H54 (cell line): ENCODE measurements around the gene PCDHGB7.
"Not testable (repeated sequence)": the region's sequence is repeated elsewhere in the genome, so short reads cannot be mapped to it uniquely, and the experiment has no call there.

Experiments used
- DNase-seq: peaks from one replicate; pipeline ENCODE4 v3.0.0; 2011; ENCODE audit warnings: low spot score, mixed read lengths; ENCODE audit not compliant: insufficient read length
- FAIRE-seq: peaks from 3 replicates; lab custom pipeline; 2011; peaks lifted over from hg19 to GRCh38; lab: Jason Lieb, UNC
- POLR2A ChIP-seq: IDR thresholded peaks from 2 replicates; pipeline ENCODE4 v1.6.1; 2011; ENCODE audit warnings: low read depth, mild to moderate bottlenecking, low read length

Gene PCDHGB7

DNA sequence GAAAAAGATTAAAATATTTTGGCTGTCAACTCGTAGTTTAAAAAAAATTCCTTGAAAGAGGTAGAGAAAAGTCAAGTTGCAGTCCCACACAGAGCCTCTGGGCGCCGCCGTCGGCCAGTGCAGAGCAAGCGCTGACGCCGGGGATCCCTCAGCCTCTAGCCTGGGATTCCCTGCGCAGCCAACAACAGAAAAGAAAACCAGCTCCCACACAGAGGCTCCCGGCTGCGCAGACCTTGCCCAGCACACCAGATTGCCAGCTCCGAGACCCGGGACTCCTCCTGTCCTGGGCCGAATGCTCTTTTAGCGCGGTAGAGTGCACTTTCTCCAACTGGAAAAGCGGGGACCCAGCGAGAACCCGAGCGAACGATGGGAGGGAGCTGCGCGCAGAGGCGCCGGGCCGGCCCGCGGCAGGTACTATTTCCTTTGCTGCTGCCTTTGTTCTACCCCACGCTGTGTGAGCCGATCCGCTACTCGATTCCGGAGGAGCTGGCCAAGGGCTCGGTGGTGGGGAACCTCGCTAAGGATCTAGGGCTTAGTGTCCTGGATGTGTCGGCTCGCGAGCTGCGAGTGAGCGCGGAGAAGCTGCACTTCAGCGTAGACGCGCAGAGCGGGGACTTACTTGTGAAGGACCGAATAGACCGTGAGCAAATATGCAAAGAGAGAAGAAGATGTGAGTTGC lies at the start of gene PCDHGB7:
Gene PCDHGB7 (plus strand): TSS at position 184 of the 679 bp plus-strand sequence. CDS start 183 bp downstream, at position 367.
- DNase-seq = peak; percentile 64
- FAIRE-seq = not testable (repeated sequence)

DNA sequence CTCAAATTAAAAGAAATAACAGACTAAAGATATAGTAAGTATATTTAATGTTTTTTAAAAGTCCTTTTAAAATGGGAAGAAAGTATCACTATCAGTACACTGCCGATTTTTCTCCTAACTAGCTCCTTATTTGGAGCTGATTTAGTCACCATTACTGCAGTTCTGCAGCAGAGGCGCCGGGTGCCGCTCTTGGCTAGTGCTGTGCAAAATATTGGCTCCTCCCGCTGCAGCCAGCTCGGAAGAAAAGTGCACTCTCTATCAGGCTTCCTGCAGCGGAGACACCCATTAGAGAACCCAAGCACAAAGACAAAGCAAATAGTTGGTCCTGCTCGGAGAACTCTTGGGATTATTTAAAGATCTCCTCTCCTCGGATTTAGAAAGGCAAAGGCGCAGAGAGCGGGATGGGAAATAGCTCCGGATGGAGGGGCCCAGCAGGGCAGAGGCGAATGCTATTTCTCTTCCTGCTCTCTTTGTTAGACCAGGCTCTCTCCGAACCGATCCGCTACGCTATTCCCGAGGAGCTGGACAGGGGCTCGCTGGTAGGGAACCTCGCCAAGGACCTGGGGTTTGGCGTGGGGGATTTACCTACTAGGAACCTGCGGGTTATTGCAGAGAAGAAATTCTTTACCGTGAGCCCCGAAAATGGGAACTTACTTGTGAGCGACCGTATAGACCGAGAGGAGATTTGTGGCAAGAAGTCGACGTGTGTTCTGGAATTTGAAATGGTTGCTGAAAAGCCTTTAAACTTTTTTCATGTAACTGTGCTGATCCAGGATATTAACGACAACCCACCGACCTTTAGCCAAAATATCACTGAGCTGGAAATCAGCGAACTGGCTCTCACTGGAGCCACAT lies 47.3 kb upstream of the PCDHGB7 start, which contains the start of gene PCDHGB3:
Gene PCDHGB3 (plus strand): TSS at position 249 of the 855 bp plus-strand sequence. CDS start 153 bp downstream, at position 402.
- FAIRE-seq (no peak), DNase-seq (peak; percentile 38)
- no peak for TF ChIP-seq POLR2A

DNA sequence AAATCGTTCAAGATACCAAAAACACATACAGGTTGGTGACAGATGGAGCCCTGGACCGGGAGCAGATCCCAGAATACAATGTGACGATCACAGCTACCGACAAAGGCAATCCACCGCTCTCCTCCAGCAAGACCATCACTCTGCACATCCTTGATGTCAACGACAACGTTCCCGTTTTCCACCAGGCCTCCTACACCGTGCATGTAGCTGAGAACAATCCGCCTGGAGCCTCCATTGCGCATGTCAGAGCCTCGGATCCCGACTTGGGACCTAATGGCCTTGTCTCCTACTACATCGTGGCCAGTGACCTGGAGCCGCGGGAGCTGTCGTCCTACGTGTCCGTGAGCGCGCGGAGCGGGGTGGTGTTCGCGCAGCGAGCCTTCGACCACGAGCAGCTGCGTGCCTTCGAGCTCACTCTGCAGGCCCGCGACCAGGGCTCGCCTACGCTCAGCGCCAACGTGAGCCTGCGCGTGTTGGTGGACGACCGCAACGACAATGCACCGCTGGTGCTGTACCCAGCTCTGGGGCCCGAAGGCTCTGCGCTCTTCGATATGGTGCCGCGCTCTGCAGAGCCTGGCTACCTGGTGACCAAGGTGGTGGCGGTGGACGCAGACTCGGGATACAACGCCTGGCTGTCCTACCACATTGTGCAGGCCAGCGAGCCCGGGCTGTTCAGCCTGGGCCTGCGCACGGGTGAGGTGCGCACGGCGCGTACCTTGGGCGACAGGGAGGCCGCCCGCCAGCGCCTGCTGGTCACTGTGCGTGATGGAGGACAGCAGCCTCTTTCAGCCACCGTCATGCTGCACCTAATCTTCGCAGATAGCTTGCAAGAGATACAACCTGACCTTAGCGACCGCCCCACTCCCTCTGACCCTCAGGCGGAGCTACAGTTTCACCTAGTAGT lies 45.7 kb upstream of the PCDHGB7 start:
- DNase-seq (no peak), FAIRE-seq (no peak)
- no peak for TF ChIP-seq POLR2A

DNA sequence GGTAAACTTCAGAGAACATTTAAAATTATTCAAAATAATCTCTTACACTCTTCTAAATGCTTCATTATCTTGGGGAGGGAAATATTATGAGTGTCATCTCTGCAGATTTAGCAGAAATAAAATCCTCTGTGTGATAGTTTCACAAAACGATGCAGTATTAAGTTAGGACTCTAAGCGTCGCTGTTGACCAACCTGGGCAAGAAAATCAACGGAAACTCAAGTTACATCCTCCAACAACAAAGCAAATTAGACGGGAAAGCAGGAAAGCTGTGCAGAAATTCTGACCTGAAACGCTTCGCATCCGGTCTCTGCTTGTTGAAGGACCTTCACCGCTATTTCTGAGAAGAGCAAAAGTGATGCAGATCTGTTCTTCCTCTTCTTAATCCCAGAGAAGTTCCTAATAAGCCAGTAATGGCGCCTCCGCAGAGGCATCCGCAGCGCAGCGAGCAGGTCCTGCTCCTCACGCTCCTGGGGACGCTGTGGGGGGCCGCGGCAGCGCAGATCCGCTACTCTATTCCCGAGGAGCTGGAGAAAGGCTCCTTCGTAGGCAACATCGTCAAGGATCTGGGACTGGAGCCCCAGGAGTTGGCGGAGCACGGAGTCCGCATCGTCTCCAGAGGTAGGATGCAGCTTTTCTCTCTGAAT lies 43.7 kb upstream of the PCDHGB7 start, which contains the start of gene PCDHGA6:
Gene PCDHGA6 (plus strand): TSS at position 219 of the 645 bp plus-strand sequence. CDS start 193 bp downstream, at position 412.
- no peak for DNase-seq
- FAIRE-seq = no peak
- no peak for TF ChIP-seq POLR2A

DNA sequence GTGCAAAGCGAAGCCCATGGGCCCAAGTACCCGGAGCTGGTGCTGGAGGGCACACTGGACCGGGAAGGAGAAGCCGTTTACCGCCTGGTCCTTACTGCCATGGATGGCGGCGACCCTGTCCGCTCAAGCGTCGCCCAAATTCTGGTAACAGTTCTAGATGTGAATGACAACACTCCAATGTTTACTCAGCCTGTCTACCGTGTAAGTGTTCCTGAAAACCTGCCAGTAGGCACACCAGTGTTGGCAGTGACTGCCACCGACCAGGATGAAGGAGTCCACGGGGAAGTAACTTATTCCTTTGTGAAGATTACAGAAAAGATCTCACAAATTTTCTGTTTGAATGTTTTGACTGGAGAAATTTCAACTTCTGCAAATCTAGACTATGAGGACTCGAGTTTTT lies 42.9 kb upstream of the PCDHGB7 start:
- FAIRE-seq (no peak), DNase-seq (no peak)
- no peak for TF ChIP-seq POLR2A

DNA sequence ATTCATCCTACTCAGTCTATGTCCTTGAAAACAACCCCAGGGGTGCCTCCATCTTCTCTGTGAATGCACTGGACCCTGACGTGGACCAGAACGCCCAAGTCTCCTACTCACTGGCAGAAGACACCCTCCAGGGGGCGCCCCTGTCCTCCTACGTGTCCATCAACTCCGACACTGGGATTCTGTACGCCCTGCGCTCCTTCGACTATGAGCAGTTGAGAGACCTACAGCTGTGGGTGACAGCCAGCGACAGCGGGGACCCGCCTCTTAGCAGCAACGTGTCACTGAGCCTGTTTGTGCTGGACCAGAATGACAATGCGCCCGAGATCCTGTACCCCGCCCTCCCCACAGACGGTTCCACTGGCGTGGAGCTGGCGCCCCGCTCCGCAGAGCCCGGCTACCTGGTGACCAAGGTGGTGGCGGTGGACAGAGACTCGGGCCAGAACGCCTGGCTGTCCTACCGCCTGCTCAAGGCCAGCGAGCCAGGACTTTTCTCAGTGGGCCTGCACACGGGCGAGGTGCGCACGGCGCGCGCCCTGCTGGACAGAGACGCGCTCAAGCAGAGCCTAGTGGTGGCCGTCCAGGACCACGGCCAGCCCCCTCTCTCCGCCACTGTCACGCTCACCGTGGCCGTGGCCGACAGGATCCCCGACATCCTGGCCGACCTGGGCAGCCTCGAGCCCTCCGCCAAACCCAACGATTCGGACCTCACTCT lies 41.9 kb upstream of the PCDHGB7 start:
- not testable (repeated sequence) for DNase-seq, FAIRE-seq

DNA sequence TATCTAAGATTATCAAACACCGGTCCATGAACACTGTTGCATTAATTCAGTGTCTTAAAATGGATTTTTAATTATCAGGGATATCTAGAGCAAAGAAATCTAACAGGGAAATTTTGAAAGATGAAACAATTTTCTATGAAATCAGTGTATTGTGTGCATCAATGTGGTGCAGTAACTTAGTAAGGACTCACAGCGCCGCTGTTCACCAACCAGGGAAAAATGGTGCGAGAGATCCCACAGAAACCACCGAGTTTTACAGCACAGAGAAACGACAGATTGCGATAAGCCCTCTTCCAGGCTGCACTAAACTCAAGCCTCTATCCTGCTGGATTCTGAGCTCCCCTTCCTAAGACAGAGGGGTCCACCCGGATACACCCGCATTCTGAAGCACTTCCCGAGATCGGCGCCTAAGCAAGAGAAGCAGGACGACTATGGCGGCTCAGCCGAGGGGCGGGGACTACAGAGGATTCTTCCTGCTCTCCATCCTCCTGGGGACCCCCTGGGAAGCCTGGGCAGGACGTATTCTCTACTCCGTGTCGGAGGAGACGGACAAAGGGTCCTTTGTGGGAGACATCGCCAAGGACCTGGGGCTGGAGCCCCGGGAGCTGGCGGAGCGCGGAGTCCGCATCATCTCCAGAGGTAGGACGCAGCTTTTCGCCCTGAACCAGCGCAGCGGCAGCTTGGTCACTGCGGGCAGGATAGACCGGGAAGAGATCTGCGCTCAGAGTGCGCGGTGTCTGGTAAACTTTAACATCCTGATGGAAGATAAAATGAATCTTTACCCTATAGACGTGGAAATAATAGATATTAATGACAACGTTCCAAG lies 34.8 kb upstream of the PCDHGB7 start, which contains the start of gene PCDHGA7:
Gene PCDHGA7 (plus strand): TSS at position 274 of the 826 bp plus-strand sequence. CDS start 158 bp downstream, at position 432.
- FAIRE-seq = no peak
- no peak for DNase-seq

DNA sequence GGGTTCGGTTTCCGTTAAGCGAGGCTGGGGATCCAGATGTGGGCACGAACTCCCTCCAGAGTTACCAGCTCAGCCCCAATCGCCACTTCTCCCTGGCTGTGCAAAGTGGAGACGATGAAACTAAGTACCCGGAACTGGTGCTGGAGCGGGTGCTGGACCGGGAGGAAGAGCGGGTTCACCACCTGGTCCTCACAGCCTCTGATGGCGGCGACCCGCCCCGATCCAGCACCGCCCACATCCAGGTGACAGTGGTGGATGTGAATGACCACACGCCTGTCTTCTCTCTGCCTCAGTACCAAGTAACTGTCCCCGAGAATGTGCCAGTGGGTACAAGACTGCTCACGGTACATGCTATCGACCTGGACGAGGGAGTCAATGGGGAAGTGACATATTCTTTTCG lies 34.1 kb upstream of the PCDHGB7 start:
- FAIRE-seq = no peak
- TF ChIP-seq POLR2A = no peak
- no peak for DNase-seq

More for the DNA sequence above, 34.8 kb upstream of the PCDHGB7 start, which contains the start of gene PCDHGA7:
- TF ChIP-seq POLR2A = no peak

DNA sequence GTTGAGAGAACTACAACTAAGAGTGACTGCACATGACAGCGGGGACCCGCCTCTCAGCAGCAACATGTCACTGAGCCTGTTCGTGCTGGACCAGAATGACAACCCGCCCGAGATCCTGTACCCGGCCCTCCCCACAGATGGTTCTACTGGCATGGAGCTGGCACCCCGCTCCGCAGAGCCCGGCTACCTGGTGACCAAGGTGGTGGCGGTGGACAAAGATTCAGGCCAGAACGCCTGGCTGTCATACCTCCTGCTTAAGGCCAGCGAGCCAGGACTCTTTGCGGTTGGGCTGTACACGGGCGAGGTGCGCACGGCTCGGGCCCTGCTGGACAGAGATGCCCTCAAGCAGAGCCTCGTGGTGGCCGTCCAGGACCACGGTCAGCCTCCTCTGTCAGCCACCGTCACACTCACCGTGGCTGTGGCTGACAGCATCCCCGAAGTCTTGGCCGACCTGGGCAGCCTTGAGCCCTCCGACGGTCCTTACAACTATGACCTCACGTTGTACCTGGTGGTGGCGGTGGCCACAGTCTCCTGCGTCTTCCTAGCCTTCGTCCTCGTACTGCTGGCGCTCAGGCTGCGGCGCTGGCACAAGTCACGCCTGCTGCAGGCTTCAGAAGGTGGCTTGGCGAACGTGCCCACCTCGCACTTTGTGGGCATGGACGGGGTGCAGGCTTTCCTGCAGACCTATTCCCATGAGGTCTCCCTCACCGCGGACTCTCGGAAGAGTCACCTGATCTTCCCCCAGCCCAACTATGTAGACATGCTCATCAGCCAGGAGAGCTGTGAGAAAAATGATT lies 32.8 kb upstream of the PCDHGB7 start:
- FAIRE-seq = no peak
- DNase-seq = no peak

DNA sequence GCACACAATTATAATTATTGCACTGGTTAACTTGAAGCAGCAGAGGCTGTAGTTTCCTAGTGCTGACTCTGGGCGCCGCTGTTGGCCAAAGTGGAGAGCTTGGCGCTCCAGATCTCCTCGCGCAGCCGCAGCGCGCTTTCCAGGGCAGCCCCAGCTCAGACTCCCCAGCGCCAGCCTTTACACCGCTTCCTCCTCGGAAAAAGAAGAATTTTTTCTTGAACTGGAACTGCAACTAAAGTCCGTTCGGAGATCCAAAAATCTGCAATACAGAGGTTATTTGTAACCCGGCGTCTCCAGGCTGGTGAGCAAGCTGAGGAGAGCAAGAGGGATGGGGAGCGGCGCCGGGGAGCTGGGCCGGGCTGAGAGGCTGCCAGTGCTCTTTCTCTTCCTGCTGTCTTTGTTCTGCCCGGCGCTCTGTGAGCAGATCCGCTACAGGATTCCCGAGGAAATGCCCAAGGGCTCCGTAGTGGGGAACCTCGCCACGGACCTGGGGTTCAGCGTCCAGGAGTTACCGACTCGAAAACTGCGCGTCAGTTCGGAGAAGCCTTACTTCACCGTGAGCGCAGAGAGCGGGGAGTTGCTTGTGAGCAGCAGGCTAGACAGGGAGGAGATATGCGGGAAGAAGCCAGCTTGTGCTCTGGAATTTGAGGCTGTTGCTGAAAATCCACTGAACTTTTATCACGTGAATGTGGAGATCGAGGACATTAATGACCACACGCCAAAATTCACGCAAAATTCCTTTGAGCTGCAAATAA lies 29.7 kb upstream of the PCDHGB7 start, which contains the start of gene PCDHGB4:
Gene PCDHGB4 (plus strand): TSS at position 142 of the 755 bp plus-strand sequence. CDS start 187 bp downstream, at position 329.
- not testable (repeated sequence) for FAIRE-seq, DNase-seq

More for the DNA sequence above, 32.8 kb upstream of the PCDHGB7 start:
- TF ChIP-seq POLR2A = no peak
